ENCODE results near the gene DAGLB.

Gene DAGLB

DNA sequence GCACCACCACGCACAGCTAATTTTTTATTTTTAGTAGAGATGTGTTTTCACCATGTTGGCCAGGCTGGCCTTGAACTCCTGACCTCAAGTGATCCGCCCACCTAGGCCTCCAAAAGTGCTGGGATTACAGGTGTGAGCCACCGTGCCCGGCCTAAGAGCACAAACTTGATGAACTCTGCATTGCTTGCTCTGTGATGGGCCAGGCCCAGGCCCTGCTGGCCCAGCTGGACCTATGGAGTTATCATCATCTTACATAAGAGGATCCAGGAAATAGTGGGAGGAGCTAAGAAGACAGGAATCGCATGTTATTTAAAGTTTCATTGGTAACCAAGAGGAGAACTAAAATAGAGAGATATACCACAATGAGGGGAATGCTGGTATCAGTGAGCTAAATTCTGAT, 86.9 kb downstream of the DAGLB start:
- no peak for DNase-seq

- DNase-seq = no peak
Measured at GRCh38 chr7:6359734-6360133, 88.0 kb downstream of the DAGLB start.
